ENCODE results near the gene PLCB4. TPM values are rescaled to one million over a fixed set of nuclear protein-coding genes. Genes with fewer than 3 reads are reported as not detected.

Gene PLCB4
- total RNA-seq, 2 experiments from 2014 or later, result not detected

DNA sequence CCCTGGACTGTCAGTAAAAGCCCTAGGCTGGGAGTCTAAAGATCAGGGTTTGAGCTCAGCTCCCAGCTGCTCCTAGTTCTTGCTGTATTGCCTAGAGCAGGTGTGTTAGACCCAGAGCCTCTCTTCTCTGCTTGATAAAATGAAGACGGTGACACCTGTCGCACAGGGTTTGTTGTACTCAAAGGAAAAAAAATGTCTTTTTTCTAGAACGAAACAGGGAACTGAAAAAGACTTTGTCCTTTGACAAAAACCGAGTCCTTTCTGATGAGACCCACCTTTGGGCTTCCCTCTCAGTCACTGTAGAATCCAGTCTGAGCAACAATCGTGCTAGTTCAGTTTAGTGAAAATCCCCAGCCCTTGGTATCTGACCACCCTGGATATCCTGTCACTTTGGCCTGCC, 343.4 kb downstream of the PLCB4 start:
- no peaks in the 10 kb centered on the region for H3K9me3 ChIP-seq (ENCODE audit: low read length)
- intact Hi-C loops (cut with micrococcal nuclease; ENCODE audit: unreplicated experiment), result no loop called here
- CTCF ChIA-PET (ENCODE audit: unreplicated experiment), result no interaction called here

DNA sequence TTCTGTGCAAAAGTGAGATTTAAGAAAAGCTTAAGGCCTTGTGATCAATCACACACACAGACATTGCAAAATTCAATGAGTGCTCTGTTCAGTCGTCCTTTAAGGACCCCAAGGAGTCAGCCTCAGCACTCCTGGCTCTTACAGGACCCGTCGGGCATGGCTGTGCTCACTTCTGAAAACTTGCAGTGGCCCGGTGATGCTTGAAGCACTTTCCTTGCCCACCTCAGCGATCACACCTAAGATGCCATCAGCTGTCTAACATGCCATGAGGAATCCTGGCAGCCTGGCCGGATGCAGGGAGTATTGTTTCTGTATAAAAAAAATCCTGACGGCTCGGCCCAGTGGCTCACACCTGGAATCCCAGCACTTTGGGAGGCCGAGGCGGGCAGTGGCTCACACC, 344.1 kb downstream of the PLCB4 start:
- Histone ChIP-seq H3K4me1 (ENCODE audit: insufficient read depth, low read length, poor library complexity, severe bottlenecking) (no peaks in the 10 kb centered on the region), H3K4me2 (ENCODE audit: low read length) (no peak overlapping the region), H3K9me2 (ENCODE audit: insufficient read depth, low read length) (no peaks in the 10 kb centered on the region), H3K79me2 (ENCODE audit: insufficient read depth, low read depth, low read length) (no peaks in the 10 kb centered on the region), H3K27ac (ENCODE audit: low read depth, low read length, poor library complexity, severe bottlenecking) (no peak overlapping the region), H2AFZ (ENCODE audit: low read length) (no peak overlapping the region), H4K20me1 (ENCODE audit: insufficient read depth, low read length) (no peaks in the 10 kb centered on the region), H3K4me3 (ENCODE audit: low read depth, low read length, poor library complexity, severe bottlenecking) (no peak overlapping the region), H3K36me3 (ENCODE audit: insufficient read depth, low read length) (no peaks in the 10 kb centered on the region), H3K9me3 (ENCODE audit: low read length) (no peaks in the 10 kb centered on the region)
- BruUV-seq (replicated peaks), result no TSS peak
- intact Hi-C loops (cut with micrococcal nuclease; ENCODE audit: unreplicated experiment), result no loop called here
- POLR2A ChIA-PET, result interaction anchor here (0.7 to 0.9 kb wide), 2 partner anchors 13 to 562 kb away, joined by 3 read pairs; no protein-coding TSS in a partner anchor
- CTCF ChIA-PET (ENCODE audit: unreplicated experiment), result no interaction called here
- no peak for DNase-seq (ENCODE audit: low spot score)
- TF ChIP-seq, protein P1, sequence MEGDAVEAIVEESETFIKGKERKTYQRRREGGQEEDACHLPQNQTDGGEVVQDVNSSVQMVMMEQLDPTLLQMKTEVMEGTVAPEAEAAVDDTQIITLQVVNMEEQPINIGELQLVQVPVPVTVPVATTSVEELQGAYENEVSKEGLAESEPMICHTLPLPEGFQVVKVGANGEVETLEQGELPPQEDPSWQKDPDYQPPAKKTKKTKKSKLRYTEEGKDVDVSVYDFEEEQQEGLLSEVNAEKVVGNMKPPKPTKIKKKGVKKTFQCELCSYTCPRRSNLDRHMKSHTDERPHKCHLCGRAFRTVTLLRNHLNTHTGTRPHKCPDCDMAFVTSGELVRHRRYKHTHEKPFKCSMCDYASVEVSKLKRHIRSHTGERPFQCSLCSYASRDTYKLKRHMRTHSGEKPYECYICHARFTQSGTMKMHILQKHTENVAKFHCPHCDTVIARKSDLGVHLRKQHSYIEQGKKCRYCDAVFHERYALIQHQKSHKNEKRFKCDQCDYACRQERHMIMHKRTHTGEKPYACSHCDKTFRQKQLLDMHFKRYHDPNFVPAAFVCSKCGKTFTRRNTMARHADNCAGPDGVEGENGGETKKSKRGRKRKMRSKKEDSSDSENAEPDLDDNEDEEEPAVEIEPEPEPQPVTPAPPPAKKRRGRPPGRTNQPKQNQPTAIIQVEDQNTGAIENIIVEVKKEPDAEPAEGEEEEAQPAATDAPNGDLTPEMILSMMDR (conservative IDR thresholded peaks at IDR 0.05; ENCODE audit: low read length), result no peak
- no peak for TF ChIP-seq EZH2phosphoT487 (IDR thresholded peaks at IDR 0.05; ENCODE audit: borderline replicate concordance, low read depth, low read length)

More for the DNA sequence above, 343.4 kb downstream of the PLCB4 start:
- DNase-seq (ENCODE audit: low spot score), result peak; percentile 51
- no peak overlapping the region for H3K4me2 ChIP-seq (ENCODE audit: low read length)
- POLR2A ChIA-PET, result no interaction called here
- H2AFZ ChIP-seq (ENCODE audit: low read length), result no peak overlapping the region
- H3K27ac ChIP-seq (ENCODE audit: low read depth, low read length, poor library complexity, severe bottlenecking), result no peak overlapping the region
- H3K79me2 ChIP-seq (ENCODE audit: insufficient read depth, low read depth, low read length), result no peaks in the 10 kb centered on the region
- no peaks in the 10 kb centered on the region for H3K4me1 ChIP-seq (ENCODE audit: insufficient read depth, low read length, poor library complexity, severe bottlenecking)
- H3K4me3 ChIP-seq (ENCODE audit: low read depth, low read length, poor library complexity, severe bottlenecking), result no peak overlapping the region
- BruUV-seq (replicated peaks), result no TSS peak
- no peaks in the 10 kb centered on the region for H4K20me1 ChIP-seq (ENCODE audit: insufficient read depth, low read length)
- TF ChIP-seq, protein P1 (conservative IDR thresholded peaks at IDR 0.05; ENCODE audit: low read length), result no peak
- no peak for TF ChIP-seq EZH2phosphoT487 (IDR thresholded peaks at IDR 0.05; ENCODE audit: borderline replicate concordance, low read depth, low read length)
- no peaks in the 10 kb centered on the region for H3K36me3 ChIP-seq (ENCODE audit: insufficient read depth, low read length)
- H3K9me2 ChIP-seq (ENCODE audit: insufficient read depth, low read length), result no peaks in the 10 kb centered on the region

DNA sequence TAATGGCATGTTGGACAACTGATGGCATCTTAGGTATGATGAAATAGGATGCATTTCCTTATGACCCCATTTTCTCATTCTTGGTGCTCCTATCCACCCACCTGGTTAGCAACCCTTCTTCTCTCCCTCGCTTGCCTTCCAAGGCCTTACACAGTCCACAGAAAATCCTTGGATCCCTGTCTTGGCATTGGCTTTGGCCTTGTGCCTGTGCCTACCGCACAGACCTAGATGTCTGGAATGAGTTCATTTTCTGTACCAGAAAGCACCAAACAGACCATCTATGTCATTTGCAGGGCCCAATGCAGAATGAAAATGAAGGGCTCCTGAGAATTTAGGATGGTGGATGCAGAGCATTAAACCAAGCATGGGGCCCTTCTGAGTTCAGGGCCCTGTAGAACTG, 346.5 kb downstream of the PLCB4 start:
- CTCF ChIA-PET (ENCODE audit: unreplicated experiment), result interaction anchor here (0.6 kb wide), 1 partner anchor 156 kb away, joined by 3 read pairs; no protein-coding TSS in a partner anchor
- no peaks in the 10 kb centered on the region for H4K20me1 ChIP-seq (ENCODE audit: insufficient read depth, low read length)
- no peak for DNase-seq (ENCODE audit: low spot score)
- no peaks in the 10 kb centered on the region for H3K9me3 ChIP-seq (ENCODE audit: low read length)
- TF ChIP-seq, protein P1 (conservative IDR thresholded peaks at IDR 0.05; ENCODE audit: low read length), result no peak
- POLR2A ChIA-PET, result interaction anchor here (0.5 to 0.8 kb wide), 2 partner anchors 398 to 818 kb away, joined by 3 read pairs; no protein-coding TSS in a partner anchor
- no peaks in the 10 kb centered on the region for H3K36me3 ChIP-seq (ENCODE audit: insufficient read depth, low read length)
- H2AFZ ChIP-seq (ENCODE audit: low read length), result no peak overlapping the region
- no TSS peak for BruUV-seq (replicated peaks)
- intact Hi-C loops (cut with micrococcal nuclease; ENCODE audit: unreplicated experiment), result no loop called here
- H3K9me2 ChIP-seq (ENCODE audit: insufficient read depth, low read length), result no peaks in the 10 kb centered on the region
- H3K27ac ChIP-seq (ENCODE audit: low read depth, low read length, poor library complexity, severe bottlenecking), result no peak overlapping the region
- H3K4me1 ChIP-seq (ENCODE audit: insufficient read depth, low read length, poor library complexity, severe bottlenecking), result no peaks in the 10 kb centered on the region
- no peak overlapping the region for H3K4me3 ChIP-seq (ENCODE audit: low read depth, low read length, poor library complexity, severe bottlenecking)
- no peaks in the 10 kb centered on the region for H3K79me2 ChIP-seq (ENCODE audit: insufficient read depth, low read depth, low read length)
- H3K4me2 ChIP-seq (ENCODE audit: low read length), result no peak overlapping the region

Data from OCI-LY7 (cell line).